HG02973 (cell line): ENCODE measurements around the gene NOTO.

Experiments
- ATAC-seq: cut with Tn5 transposase; IDR thresholded peaks from one replicate; pipeline ENCODE4 v1.9.1; 2021; ENCODE audit warnings: moderate library complexity; ENCODE audit not compliant: unreplicated experiment

Gene NOTO

DNA sequence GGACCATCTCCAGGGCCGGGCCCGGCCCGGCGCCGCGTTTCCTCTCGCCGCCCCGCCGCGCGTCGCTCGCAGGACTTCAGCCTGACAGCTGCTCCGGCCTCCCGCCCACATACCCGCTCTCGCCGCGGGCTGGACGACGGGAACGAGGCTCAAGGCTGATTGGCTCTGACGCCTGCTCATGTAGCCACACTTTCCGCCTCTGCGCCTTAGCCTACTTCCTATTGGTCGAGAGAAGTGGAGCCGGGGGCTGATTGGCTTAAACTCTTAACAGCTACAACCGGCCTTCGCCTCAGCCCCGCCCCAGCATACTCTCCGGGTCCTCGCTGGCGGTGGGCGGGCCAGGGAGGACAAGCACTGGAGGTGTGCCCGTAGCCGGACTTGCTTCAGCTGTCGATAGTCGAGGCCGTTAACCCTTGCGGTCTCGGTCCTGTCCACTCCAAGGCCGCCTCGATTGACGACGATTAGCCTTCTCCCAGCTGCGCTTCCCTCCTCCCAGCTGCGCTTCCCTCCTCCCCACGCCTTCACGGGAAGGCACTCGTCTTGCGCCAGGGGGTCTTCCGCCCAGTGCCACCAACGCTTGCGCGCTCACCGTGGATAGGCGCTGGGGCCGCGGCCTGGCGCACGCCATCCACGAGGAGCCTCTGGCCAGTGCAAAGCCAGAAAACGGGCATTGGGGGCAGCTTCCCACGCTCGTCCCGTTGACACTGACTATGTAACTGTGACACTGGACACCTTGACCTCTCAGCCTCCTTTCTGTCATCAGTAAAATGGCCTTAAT lies 31.0 kb downstream of the NOTO start, which contains the start of gene PRADC1:
PRADC1 (minus strand) TSS at position 86 of the 778 bp plus-strand sequence; CDS start at position 7, 79 bp downstream.
- peak; percentile 91 for ATAC-seq

DNA sequence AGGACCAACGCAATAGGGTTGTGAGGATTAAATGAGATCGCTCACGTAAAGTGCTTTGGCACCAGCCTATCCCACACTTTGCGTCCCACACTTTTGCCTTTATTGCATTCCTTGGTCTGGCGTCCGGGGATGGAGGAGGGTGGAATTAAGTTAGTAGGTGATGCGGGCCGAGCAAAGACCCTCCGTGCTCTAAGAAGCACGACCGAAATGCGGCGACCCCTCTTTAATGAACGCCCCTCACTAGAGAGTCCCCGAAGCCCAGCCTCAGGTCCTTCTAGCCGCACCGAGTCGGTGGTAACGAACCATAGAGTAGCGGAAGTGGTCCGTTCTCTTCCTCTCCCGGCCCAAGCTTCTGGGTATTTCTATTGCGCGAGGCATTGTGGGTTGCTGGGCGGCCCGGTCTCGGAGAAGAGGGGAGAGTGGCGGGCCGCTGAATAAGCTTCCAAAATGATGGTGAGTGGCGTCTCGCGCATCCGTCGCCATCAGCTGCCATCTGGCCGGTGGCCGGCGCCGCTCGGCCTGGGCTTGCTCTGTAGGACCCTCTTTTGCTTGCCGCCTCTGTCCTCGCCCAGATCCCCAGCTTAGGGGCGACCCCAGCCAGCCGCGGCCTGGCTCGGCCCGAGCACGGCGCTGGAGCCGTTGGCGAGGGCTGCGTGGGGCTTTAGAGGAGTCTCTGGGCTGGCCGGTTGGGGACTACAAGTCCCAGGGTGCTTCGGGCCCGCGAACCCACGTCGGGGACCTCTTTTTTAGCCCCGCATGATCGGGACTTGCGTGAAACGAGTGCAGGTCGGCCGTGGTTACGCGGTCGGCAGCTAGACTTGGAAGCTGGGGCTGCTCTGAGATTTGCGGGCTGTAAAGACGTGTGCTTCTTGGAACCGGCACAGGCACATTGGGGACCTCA lies 31.8 kb downstream of the NOTO start, which contains the start of gene CCT7:
CCT7 (plus strand) TSS at position 377 of the 901 bp plus-strand sequence; CDS start at position 448, 71 bp downstream.
- peak; percentile 61 for ATAC-seq

DNA sequence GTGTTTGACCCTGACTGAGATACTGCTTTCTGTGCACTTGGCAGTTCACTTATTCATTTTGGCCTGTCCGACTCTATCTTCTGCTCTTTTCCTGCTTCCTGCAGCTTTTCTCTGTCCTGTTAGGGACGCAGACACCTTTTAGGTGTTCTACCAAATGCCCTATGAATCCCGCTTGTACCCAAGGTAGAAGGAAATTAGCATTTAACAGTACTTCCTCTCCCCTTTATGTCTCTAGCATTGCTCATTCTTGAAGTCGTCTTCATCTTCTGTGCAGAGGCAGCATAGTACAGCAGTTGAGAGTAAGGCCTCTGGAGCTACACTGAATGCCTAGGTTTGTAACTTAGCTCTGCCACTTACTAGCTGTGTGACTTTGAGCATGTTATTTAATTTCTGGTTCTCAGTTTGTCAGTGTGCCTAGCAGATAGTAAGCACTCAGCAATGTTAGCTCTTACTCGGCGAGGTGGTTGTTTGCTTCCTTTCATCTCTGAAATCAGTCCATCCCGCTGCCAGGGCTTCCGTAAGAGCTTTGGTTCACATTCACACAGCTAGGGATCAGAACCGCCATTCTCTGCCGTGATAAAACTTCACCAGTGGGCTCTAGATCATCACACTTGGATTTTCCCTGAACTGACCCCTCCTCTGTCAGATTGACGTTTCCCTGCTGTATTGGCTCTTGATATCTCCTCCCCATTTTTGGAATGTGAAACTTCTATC lies 33.1 kb downstream of the NOTO start:
- no peak for ATAC-seq

DNA sequence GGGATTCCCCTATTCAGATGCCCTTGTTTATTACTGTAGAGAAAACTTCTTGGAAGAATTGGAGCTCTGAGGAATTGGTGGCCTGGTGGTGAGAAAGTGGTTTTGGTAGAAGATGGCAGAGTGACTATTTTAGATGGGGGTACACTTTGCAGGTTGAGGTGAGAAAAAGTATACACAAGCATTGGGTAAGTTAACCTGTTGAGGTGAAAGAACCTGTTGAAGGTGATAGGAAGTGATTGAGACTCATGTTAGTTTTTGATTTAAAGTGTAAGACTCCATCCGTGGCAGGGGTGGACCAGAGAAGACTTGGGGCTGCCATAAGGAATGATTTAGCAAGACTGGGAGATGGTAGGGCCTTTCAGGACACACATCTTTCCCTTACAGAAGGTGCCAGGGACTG lies 34.8 kb downstream of the NOTO start:
- no peak for ATAC-seq

DNA sequence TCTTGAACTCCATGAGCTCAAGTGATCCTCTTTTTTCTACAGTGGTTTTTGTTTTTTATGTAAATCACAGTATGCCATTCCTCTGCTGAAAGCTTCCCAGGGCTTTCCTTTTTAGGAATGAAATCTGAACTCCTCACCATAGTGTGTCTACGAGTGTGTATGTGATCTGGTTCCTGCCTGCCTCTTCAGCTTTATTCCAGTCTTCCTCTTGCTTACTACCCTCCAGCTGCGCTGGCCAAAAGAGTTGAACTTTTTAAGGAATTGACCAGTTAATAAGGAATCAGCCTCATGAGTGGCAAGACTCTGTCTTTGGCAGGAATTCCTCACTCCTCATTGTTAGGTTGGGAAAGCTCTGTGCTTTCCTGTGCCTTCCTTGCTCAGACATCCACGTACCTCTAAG lies 35.8 kb downstream of the NOTO start:
- ATAC-seq, result no peak

DNA sequence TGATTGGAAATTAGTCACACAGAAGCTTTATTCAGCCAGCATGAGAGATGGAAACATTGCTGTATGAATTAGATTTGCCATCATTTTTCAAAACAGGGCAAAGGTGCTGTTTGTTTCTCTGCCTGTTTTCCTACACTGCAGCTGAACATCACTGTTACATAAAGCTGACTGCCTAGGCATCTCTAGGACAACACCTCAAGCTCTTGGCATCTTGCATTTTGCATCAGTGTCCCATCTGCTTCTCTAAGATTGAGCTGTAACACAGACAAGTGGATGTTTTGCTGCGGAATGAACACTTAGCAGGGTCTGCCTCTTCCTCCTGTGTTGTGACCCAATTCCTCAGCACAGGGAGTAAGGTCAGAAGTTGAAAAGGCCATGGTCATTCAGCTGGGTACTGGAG lies 36.6 kb downstream of the NOTO start:
- ATAC-seq, result no peak

DNA sequence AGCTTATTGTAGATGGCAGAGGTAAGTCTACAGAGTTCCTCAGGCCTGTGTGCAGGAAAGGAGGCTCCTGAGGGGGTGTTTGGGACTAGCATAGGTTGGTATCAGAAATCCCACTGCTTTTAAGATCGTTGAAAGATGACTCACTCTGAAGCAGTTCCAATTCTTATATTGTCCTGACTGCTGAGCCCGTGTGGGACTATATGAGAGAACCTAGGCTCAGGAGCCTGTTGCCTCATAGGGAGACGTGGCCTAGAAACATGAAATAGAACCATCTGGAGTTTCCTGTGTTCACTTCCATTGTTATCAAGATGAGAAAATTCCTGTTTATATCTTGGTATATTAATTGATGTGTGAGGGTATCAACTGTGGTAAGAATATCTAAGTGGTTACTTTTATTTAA lies 37.4 kb downstream of the NOTO start:
- ATAC-seq, result no peak

DNA sequence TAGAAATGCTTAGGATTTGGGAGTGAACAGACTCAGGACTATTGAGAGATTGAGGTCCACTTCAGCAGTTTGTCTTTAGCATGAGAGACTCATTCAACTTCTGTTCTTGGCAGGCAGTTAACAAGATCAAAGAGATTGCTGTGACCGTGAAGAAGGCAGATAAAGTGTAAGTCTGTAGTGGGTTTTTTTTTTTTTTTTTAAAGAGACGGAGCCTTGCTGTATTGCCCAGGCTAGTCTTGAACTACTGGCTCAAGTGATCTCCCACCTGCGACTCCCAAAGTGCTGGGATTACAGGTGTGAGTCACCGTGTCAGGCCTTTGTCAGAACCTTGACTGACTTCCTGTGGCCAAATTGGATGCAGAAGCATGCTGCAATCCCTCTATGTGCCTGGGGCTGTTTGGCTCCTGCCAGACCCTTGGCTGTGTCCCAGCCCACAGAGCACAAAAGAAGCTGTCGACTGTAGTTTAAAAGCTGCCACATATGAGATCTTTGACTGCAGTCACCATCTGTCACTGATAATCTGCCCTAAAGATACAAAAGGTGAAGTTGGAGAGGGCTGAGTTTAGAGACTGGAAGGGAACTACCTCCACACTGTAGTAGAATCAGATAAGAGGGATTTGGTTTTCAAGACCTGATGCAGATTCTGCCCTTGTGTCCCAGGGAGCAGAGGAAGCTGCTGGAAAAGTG lies 41.7 kb downstream of the NOTO start:
- no peak for ATAC-seq

DNA sequence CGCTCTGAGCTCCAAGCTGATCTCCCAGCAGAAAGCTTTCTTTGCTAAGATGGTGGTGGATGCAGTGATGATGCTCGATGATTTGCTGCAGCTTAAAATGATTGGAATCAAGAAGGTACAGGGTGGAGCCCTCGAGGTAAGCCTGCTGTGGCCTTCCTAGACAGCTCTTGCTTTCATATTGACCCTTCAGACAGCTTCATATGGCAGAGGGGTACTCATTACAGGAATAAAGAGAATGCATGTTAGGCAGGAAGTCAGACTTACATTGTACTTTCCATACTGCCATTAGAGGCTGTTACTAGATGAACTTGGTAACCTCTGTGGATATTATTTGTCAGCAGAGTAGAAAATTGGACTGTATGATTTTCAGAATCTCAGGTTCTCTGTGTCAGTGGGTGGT lies 42.2 kb downstream of the NOTO start:
- ATAC-seq, result no peak

DNA sequence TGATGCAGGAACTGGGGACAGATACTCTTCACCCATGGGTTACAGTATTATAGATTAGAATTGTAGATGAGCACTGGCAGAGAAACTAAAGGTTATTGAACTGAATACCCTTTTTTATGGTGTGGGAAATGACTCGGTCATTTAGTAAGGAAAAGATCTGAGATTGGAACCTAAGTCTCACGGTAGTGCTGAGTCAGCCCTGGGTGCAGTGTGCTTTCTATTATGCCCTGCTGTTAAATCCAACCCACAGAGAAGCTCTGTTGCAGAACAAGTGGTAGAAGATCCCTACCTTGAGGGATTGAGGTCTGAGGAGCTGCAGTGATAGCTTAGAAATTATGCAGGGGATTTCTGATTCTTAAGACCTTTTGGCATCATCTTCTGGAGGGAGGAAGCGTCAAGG lies 44.5 kb downstream of the NOTO start:
- ATAC-seq, result no peak

DNA sequence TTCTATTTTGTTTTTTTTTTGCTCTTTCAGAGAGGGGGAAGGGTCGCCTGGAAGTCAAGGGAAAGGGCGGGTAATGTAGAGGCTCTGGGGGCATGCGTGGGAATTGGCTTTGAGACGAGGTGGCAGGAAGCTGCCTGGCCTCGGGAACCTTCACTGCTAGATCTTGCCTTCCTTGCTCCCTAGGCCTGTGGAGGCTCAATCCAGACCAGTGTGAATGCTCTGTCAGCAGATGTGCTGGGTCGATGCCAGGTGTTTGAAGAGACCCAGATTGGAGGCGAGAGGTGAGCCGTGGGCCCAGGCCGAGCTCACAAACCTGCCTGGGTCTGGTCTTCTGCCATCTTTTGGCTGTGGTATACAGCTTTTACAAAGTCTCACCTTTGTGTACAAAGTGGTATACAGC lies 47.3 kb downstream of the NOTO start:
- no peak for ATAC-seq

DNA sequence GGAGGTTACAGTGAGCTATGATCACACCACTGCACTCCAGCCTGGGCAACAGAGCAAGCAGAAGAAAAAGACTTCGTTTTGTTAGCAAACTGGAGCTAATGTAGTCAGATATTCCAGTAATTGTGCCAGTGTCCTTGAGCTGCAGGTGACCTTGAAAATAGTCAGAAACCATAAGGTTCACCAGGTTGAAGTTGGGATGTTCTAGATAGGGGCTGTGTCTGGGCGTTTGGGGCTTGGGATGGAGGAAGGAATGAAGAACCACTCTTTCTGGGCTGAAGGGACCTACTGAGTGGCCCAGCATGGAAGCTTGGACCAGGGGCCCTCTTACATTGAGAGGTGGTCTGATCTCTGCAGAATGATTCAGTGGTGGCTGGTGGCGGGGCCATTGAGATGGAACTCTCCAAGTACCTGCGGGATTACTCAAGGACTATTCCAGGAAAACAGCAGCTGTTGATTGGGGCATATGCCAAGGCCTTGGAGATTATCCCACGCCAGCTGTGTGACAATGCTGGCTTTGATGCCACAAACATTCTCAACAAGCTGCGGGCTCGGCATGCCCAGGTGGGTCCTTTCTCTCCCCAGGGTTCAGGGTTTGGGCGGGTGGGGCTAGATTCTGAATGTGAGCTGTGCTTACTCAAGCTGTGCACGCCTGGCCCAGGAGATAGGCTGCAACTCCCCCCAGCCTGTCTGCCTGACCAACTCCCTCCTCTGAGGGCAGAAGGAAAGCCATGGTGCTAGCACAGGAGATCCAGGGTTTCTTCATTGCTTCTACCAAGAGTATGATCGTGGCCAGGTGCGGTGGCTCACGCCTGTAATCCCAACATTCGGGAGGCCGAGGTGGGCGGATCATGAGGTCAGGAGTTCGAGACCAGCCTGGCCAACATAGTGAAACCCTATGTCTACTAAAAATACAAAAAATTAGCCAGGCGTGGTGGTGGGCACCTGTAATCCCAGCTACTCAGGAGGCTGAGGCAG lies 48.8 kb downstream of the NOTO start:
- no peak for ATAC-seq

DNA sequence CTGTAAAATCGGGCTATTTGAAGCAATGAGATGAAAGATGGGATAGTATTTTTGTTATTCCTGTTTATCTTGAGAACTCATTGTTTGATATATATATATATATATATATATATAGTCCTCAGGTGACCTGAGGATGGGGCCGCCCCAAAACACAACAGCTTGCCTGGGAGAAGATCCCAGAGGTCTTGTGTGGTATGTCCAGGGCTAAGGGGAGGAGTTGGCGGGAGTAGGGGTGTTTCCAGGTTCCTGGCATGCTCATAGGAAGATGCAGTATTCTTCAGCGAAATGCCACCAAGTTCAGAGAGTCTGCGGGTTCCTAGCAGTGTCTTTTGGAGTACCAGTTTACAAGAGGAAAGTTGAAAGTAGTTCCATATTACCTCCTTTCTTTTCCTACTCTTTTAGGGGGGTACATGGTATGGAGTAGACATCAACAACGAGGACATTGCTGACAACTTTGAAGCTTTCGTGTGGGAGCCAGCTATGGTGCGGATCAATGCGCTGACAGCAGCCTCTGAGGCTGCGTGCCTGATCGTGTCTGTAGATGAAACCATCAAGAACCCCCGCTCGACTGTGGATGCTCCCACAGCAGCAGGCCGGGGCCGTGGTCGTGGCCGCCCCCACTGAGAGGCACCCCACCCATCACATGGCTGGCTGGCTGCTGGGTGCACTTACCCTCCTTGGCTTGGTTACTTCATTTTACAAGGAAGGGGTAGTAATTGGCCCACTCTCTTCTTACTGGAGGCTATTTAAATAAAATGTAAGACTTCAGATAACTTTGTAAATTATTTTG lies 50.1 kb downstream of the NOTO start:
- ATAC-seq, result no peak

DNA sequence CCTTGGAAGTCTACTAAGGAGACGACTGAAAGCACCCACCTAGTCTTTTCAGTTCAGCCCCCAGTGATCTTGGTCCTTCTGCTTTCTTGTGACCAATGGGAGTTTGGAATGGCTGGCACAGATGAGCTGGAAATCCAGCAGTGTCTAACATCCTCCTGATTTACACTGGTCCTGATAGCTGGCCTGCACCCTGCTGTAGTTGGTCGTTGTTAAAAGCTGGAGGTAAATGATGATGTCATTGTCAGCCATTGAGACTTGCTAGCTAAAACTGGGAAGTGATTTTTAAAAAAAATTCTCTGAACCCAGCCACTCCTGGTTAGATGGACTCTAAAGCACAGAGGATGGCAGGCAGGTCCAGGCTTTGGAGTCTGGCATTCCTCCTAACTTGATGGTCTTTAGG lies 51.0 kb downstream of the NOTO start:
- ATAC-seq, result no peak

DNA sequence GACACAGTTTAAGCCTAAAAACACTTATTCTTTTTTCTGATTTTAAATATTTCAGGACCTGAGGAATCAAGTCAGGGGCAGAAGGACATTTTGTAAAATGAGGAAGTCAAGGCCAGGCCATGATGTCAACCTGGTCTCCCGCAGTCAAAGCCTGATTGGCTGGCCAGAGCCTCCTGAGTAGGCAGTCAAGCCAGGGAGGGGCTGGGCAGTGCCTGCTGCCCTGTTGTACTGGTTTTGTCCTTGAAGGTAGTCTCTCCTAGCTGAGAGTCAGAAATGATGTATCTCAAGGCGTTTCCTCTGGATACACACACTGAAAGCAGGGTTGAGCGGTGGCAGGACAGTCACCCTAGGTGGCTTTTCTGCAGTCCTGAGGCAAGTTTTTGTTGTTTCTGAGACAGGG lies 51.5 kb downstream of the NOTO start:
- ATAC-seq, result no peak

DNA sequence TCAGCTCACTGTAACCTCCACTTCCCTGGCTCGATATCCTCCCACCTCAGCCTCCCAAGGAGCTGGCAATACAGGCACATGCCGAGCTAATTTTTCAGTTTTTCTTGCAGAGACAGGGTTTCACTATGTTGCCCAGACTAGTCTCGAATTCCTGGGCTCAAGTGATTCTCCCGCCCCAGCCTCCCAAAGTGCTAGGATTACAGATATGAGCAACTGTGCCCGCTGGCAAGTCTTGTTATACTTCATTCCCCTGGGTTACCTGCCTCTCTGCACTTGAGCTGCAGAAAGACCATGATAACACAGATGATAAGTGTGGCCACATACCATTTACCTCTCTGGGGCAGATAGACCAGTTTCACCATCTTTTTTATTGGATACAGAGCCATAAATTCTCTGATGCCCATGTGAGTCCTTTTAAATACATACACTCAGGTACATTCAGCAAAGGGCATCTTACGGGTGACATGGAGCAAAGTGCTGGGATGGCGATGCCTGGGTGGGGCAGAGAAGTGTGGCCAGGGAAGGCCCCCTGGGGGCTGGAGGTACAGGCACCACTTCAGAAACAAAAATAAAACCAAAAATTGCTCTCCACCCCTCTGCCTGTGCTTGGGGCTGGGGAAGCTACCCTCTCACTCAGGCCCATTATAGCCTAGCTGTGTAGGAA lies 52.1 kb downstream of the NOTO start:
- ATAC-seq, result no peak

DNA sequence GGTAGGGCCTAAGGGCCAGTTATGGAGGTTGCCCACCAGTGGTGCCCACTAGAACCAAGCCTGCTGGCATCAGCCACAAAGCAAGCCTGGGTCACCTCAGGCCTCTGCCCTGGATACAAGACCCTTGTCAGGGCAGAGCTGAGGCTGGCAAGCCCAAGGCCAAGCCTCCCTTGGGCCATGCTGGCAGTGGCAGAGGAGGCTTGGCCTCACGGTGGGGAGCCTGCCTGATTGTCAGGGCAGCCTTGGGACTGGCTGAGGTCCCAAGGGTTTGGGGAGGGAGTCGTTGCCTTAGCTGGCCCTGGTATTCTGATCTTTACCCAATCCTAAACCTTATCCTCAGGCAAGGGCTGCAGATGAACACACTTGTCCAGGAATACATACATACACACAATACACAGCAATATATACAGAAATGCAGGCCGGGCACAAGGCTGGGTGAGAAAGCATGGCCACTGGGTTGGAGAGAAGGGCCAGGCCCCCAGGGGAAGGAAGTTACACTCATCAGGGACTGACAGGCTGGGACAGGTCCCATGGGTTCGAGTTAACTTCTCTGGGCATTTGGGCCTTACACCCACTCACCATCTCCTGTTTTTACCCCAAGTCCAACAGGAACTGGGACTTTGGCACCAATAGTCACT lies 52.8 kb downstream of the NOTO start:
- no peak for ATAC-seq
